Peyer's patch (tissue), 4 donors: Measurements from ENCODE around the gene HSPH1. TPM values are rescaled to one million over a fixed set of nuclear protein-coding genes. Genes with fewer than 3 reads are reported as not detected.

Experiments
- DNase-seq, 3 donors: peaks; one replicate each; pipeline ENCODE4 v3.0.0-alpha.2; 2017 to 2019
- H3K27ac ChIP-seq, 4 donors: fragments of 200-600 bp; sonication (generic); one replicate each; pipeline ENCODE4 v1.5.1; 2016 to 2019
- H3K27me3 ChIP-seq, 2 donors: fragments of 200-600 bp; sonication (generic); one replicate each; pipeline ENCODE4 v1.5.1; 2019
- H3K36me3 ChIP-seq, 3 donors: fragments of 200-600 bp; sonication (generic); one replicate each; pipeline ENCODE4 v1.5.1; 2016 to 2019
- H3K4me1 ChIP-seq, 4 donors: fragments of 200-600 bp; sonication (generic); one replicate each; pipeline ENCODE4 v1.5.1; 2016 to 2019
- H3K4me3 ChIP-seq, 4 donors: fragments of 200-600 bp; sonication (generic); 1 replicate in 3 of 4; 2 replicates in 1 of 4; pipeline ENCODE4 v1.5.1; 2016 to 2019; ENCODE audit warnings: mild to moderate bottlenecking in 1 of 4
- H3K9me3 ChIP-seq, 4 donors: fragments of 200-600 bp; sonication (generic); one replicate each; pipeline ENCODE4 v1.5.1; 2016 to 2019; ENCODE audit warnings: mild to moderate bottlenecking in 1 of 4
- CTCF ChIP-seq, 6 experiments: fragments of 450-650 bp in 4 of 6; fragments of 200-600 bp in 2 of 6; sonication (generic) in 1 of 6; IDR thresholded peaks; one replicate each; pipeline ENCODE4 v1.5.1; 2017 to 2019; ENCODE audit warnings: antibody characterized with exemption in 6 of 6, mild to moderate bottlenecking in 3 of 6, moderate library complexity in 1 of 6
- POLR2A ChIP-seq, 2 donors: fragments of 450-650 bp; IDR thresholded peaks; one replicate each; pipeline ENCODE4 v1.5.1; 2017; ENCODE audit warnings: antibody characterized with exemption in 2 of 2, mild to moderate bottlenecking in 2 of 2, moderate library complexity in 2 of 2
- total RNA-seq, 4 donors: library from RNA; depleted of rRNA; stranded (reverse); fragments of >200 nt; gene quantifications; one replicate each; pipeline ENCODE4 v1.1.0, GENCODE V29; 2016

HSPH1 gene
- total RNA-seq, 4 donors from 2014 or later = 16.9 to 66.8 (median 27.5) TPM

GRCh38 chr13:31119526-31119925, 42.2 kb downstream of the HSPH1 start:
- Histone ChIP-seq H3K27ac (no peak overlapping the region), H3K9me3 (no peaks in the 10 kb centered on the region), H3K36me3 (no peaks in the 10 kb centered on the region), H3K4me1 (no peaks in the 10 kb centered on the region), H3K4me3 (no peak overlapping the region), H3K27me3 (no peaks in the 10 kb centered on the region)
- DNase-seq = no peak
- no peak for TF ChIP-seq CTCF (IDR thresholded peaks at IDR 0.05)
- TF ChIP-seq POLR2A (IDR thresholded peaks at IDR 0.05) = no peak

- TF ChIP-seq POLR2A (IDR thresholded peaks at IDR 0.05) (no peak), CTCF (IDR thresholded peaks at IDR 0.05) (no peak)
- no peak overlapping the region for H3K27ac ChIP-seq
- no peaks in the 10 kb centered on the region for H3K36me3 ChIP-seq
- no peak for DNase-seq
- no peaks in the 10 kb centered on the region for H3K9me3 ChIP-seq
- no peak overlapping the region for H3K4me3 ChIP-seq
- no peaks in the 10 kb centered on the region for H3K4me1 ChIP-seq
- no peaks in the 10 kb centered on the region for H3K27me3 ChIP-seq
Measured at GRCh38 chr13:31116224-31116623, 45.5 kb downstream of the HSPH1 start.

GRCh38 chr13:31115616-31116015, 46.1 kb downstream of the HSPH1 start:
- Histone ChIP-seq H3K9me3 (no peaks in the 10 kb centered on the region), H3K27me3 (no peaks in the 10 kb centered on the region), H3K4me3 (no peak overlapping the region), H3K27ac (no peak overlapping the region), H3K36me3 (no peaks in the 10 kb centered on the region), H3K4me1 (no peaks in the 10 kb centered on the region)
- TF ChIP-seq POLR2A (IDR thresholded peaks at IDR 0.05) (no peak), CTCF (IDR thresholded peaks at IDR 0.05) (no peak)
- no peak for DNase-seq

DNA sequence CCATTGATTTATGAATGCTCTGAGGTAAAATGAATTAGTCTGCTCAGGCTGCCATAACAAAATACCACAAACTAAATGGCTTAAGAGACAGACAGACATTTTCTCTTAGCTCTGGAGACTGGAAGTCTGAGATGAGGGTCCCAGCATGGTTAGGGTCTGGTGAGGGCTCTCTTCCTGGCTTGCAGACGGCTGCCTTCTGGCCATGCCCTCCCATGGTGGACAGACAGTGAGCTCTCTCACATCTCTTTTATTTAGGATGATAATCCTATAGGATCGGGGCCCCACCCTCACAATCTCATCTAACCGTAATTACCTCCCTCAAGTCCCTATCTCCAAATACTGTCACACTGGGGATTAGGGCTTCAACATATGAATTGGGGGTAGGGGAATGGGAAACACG, 47.1 kb downstream of the HSPH1 start:
- Histone ChIP-seq H3K27ac (no peak overlapping the region), H3K4me1 (no peaks in the 10 kb centered on the region), H3K4me3 (no peak overlapping the region), H3K36me3 (no peaks in the 10 kb centered on the region), H3K9me3 (no peaks in the 10 kb centered on the region), H3K27me3 (no peaks in the 10 kb centered on the region)
- no peak for DNase-seq
- TF ChIP-seq POLR2A (IDR thresholded peaks at IDR 0.05) (no peak), CTCF (IDR thresholded peaks at IDR 0.05) (no peak)

- no peak overlapping the region for H3K4me3 ChIP-seq
- no peaks in the 10 kb centered on the region for H3K9me3 ChIP-seq
- TF ChIP-seq POLR2A (IDR thresholded peaks at IDR 0.05) (no peak), CTCF (IDR thresholded peaks at IDR 0.05) (no peak)
- no peaks in the 10 kb centered on the region for H3K4me1 ChIP-seq
- H3K27me3 ChIP-seq = no peaks in the 10 kb centered on the region
- H3K36me3 ChIP-seq = no peaks in the 10 kb centered on the region
- DNase-seq = no peak
- H3K27ac ChIP-seq = no peak overlapping the region
Measured at GRCh38 chr13:31111136-31111535, 50.6 kb downstream of the HSPH1 start.

DNA sequence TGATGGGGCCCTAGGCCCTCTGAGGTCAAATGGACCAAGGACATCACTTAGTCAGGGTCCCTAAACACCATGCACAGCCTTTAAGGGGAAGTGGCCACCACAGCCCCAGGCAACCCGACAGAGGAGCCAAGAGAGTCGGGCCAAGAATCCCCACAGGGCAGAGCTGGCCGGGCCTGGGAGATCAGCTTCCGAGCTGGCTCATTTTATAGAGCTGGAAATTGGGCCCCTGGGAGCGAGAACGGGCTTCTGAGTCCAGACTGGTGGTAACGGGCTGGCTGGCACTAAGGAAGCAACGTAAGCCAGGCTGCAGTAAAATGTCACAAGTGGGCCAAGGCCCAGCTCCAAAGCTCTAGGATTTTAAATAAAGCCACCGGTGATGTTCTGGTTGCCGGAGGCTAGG, 51.1 kb downstream of the HSPH1 start:
- no peak overlapping the region for H3K4me3 ChIP-seq
- no peaks in the 10 kb centered on the region for H3K27me3 ChIP-seq
- no peak for DNase-seq
- H3K36me3 ChIP-seq = no peaks in the 10 kb centered on the region
- no peak overlapping the region for H3K27ac ChIP-seq
- H3K9me3 ChIP-seq = no peaks in the 10 kb centered on the region
- no peaks in the 10 kb centered on the region for H3K4me1 ChIP-seq
- TF ChIP-seq POLR2A (IDR thresholded peaks at IDR 0.05) (no peak), CTCF (IDR thresholded peaks at IDR 0.05) (no peak)
